GM23338 (cell line): ENCODE results near the gene NFIA. TPM values are rescaled to one million over a fixed set of nuclear protein-coding genes. Genes with fewer than 3 reads are reported as not detected.

Experiments
- ATAC-seq: fragments of 200-7000 bp; cut with Tn5 transposase; 3 replicates; pipeline ENCODE4 v1.9.1; 2020
- DNase-seq: peaks from one replicate; pipeline ENCODE4 v3.0.0-alpha.2; 2015; ENCODE audit warnings: low spot score
- H2AFZ ChIP-seq: fragments of 200-600 bp; sonication (generic); 2 replicates; pipeline ENCODE4 v1.8.0; 2016; ENCODE audit warnings: antibody characterized with exemption, mild to moderate bottlenecking, moderate library complexity
- H3F3A ChIP-seq: fragments of 200-600 bp; sonication (generic); replicated peaks from 2 replicates; pipeline ENCODE4 v1.8.0; 2017; ENCODE audit warnings: antibody characterized with exemption, mixed run types, low read depth
- H3K27ac ChIP-seq: fragments of 200-600 bp; sonication (generic); 2 replicates; pipeline ENCODE4 v1.6.1; 2016; ENCODE audit warnings: low read depth
- H3K27me3 ChIP-seq: fragments of 200-600 bp; sonication (generic); 2 replicates; pipeline ENCODE4 v1.8.0; 2016; ENCODE audit warnings: mild to moderate bottlenecking, mixed run types, moderate library complexity; ENCODE audit not compliant: insufficient read depth
- H3K36me3 ChIP-seq: fragments of 200-600 bp; sonication (generic); 2 replicates; pipeline ENCODE4 v1.8.0; 2016; ENCODE audit warnings: mild to moderate bottlenecking; ENCODE audit not compliant: insufficient read depth
- H3K4me1 ChIP-seq: fragments of 200-600 bp; sonication (generic); 2 replicates; pipeline ENCODE4 v1.8.0; 2016; ENCODE audit warnings: mild to moderate bottlenecking, moderate library complexity; ENCODE audit not compliant: insufficient read depth
- H3K4me2 ChIP-seq: fragments of 200-600 bp; sonication (generic); 2 replicates; pipeline ENCODE4 v1.7.1; 2017; ENCODE audit warnings: mixed run types
- H3K4me3 ChIP-seq: fragments of 200-600 bp; sonication (generic); 2 replicates; pipeline ENCODE4 v1.6.1; 2016; ENCODE audit warnings: mixed run types
- H3K79me2 ChIP-seq: fragments of 200-600 bp; sonication (generic); replicated peaks from 2 replicates; pipeline ENCODE4 v1.8.0; 2017; ENCODE audit warnings: mild to moderate bottlenecking; ENCODE audit not compliant: insufficient read depth
- H3K9me2 ChIP-seq: fragments of 200-600 bp; sonication (generic); 2 replicates; pipeline ENCODE4 v1.8.0; 2017; ENCODE audit not compliant: insufficient read depth
- H4K20me1 ChIP-seq: fragments of 200-600 bp; sonication (generic); replicated peaks from 2 replicates; pipeline ENCODE4 v1.8.0; 2017; ENCODE audit warnings: mild to moderate bottlenecking; ENCODE audit not compliant: insufficient read depth
- H3K27ac Mint-ChIP-seq: 2 replicates; pipeline ENCODE4 v1.8.0; 2020; ENCODE audit warnings: inconsistent platforms, mild to moderate bottlenecking, moderate library complexity, mixed read lengths
- H3K27me3 Mint-ChIP-seq: 3 replicates; pipeline ENCODE4 v1.8.0; 2022; ENCODE audit warnings: low read depth, mild to moderate bottlenecking, moderate library complexity, mixed read lengths, inconsistent platforms; ENCODE audit not compliant: insufficient read depth, poor library complexity
- H3K36me3 Mint-ChIP-seq: 3 replicates; pipeline ENCODE4 v1.8.0; 2021; ENCODE audit warnings: low read depth, mild to moderate bottlenecking, inconsistent platforms, moderate library complexity, mixed read lengths
- H3K4me1 Mint-ChIP-seq: 3 replicates; pipeline ENCODE4 v1.8.0; 2020; ENCODE audit warnings: mild to moderate bottlenecking, inconsistent platforms, mixed read lengths
- H3K4me3 Mint-ChIP-seq: 3 replicates; pipeline ENCODE4 v1.8.0; 2021; ENCODE audit warnings: moderate library complexity, mild to moderate bottlenecking, inconsistent platforms, mixed read lengths
- H3K9me3 Mint-ChIP-seq: 3 replicates; pipeline ENCODE4 v1.8.0; 2020; ENCODE audit warnings: moderate library complexity, mild to moderate bottlenecking, inconsistent platforms, mixed read lengths
- CREB1 ChIP-seq: fragments of 250-450 bp; sonication (Bioruptor Pico); IDR thresholded peaks from 2 replicates; pipeline ENCODE4 v1.5.0; 2020; ENCODE audit warnings: low read depth, mild to moderate bottlenecking, moderate library complexity
- CTCF ChIP-seq, 2 experiments: fragments of 200-600 bp in 1 of 2; sonication (generic) in 1 of 2; conservative IDR thresholded peaks; 2 replicates each; pipeline versions ENCODE4 v1.5.1 to v1.6.1; 2016 to 2017; ENCODE audit warnings: antibody characterized with exemption in 2 of 2, low read depth in 2 of 2, mild to moderate bottlenecking in 2 of 2, moderate library complexity in 1 of 2
- EZH2 ChIP-seq: fragments of 200-600 bp; sonication (generic); IDR thresholded peaks from one replicate; pipeline ENCODE4 v1.8.0; 2017; ENCODE audit warnings: antibody characterized with exemption, mild to moderate bottlenecking, low read depth; ENCODE audit not compliant: unreplicated experiment
- ZNF462 ChIP-seq: fragments of 250-450 bp; sonication (Bioruptor Pico); IDR thresholded peaks from 2 replicates; pipeline ENCODE4 v1.5.0; 2020; ENCODE audit warnings: mild to moderate bottlenecking, moderate library complexity
- polyA plus RNA-seq: library from polyadenylated mRNA; unstranded; fragments of >200 nt; fragmentation: Nextera tagmentation; extraction: Ambion mirVana; gene quantifications from 2 replicates; pipeline ENCODE4 v1.2.1, GENCODE V29; 2016
- total RNA-seq: library from RNA; depleted of rRNA; stranded (reverse); fragments of >200 nt; shearing (Covaris generic); gene quantifications from 2 replicates; pipeline ENCODE4 v1.2.3, GENCODE V29; 2014

NFIA gene
- total and polyA plus RNA-seq, 2 experiments from 2014 or later: 0.97 to 2.3 TPM

- TF ChIP-seq ZNF462 (no peak), EZH2 (no peak), CTCF (conservative IDR thresholded peaks at IDR 0.05; ENCODE audit: low read depth in 2 of 2) (no peak)
These were observed 352.9 kb downstream of the NFIA start (continued) for GRCh38 chr1:61435226-61435625.

GRCh38 chr1:61436016-61436415 lies 353.7 kb downstream of the NFIA start:
- Mint-ChIP-seq H3K9me3 (no peaks in the 10 kb centered on the region), H3K4me3 (no peak overlapping the region), H3K27me3 (no peaks in the 10 kb centered on the region), H3K27ac (no peak overlapping the region), H3K36me3 (no peaks in the 10 kb centered on the region), H3K4me1 (peaks cover 7% of the 10 kb centered on the region)
- ATAC-seq: peak; percentile 80
- TF ChIP-seq CREB1 (CRISPR knock-in tag) (no peak), CTCF (conservative IDR thresholded peaks at IDR 0.05; ENCODE audit: low read depth in 2 of 2) (peak; percentile 44 to 62)
- DNase-seq: no peak
- H3K27ac ChIP-seq: no peak overlapping the region
- H3F3A ChIP-seq: no peaks in the 10 kb centered on the region
- H4K20me1 ChIP-seq: no peaks in the 10 kb centered on the region
- no peak overlapping the region for H3K4me3 ChIP-seq
- no peak overlapping the region for H3K4me2 ChIP-seq
- no peaks in the 10 kb centered on the region for H3K27me3 ChIP-seq
- peaks cover 18% of the 10 kb centered on the region for H3K4me1 ChIP-seq
- H3K9me2 ChIP-seq: no peaks in the 10 kb centered on the region
- no peaks in the 10 kb centered on the region for H3K79me2 ChIP-seq
- no peak overlapping the region for H2AFZ ChIP-seq
- H3K36me3 ChIP-seq: no peaks in the 10 kb centered on the region
